HS-5 (cell line): Measurements from ENCODE around the gene KRT78.

ENCODE experiments used
- DNase-seq: peaks from one replicate; pipeline ENCODE4 v3.0.0-alpha.2; 2012; ENCODE audit warnings: low read depth

The KRT78 gene

DNA sequence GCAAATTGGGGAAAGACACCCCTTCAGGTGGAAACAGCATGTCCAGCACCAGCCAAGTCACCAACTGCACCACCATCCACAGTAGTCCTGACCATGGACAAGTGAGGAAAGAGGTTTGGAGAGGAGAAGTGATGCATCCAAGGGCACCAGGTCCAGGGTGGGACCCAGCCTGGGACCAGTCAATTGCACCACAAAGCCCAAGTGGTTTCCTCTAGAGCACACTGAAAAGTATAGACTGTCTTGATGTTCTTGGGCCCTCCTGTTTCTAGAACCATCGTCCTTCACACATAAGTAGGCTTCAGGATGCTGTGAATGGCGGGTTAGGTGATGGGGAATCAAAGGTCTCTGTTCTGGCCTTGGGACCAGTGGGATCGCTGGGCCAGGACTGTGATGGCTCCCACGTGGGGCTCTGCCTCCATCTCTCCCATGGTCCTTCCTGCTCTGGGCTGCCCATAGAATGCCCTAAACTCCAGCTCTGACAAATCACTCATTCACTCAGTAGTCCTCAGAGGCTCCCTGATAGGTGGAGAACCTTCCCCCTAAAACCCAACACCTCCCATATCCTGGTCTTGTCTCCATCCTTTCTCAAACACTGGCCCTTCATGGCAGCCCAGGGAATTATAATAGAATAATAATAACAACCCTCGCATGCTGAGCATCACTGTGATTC is 23.9 kb downstream of the KRT78 start:
- no peak for DNase-seq

DNA sequence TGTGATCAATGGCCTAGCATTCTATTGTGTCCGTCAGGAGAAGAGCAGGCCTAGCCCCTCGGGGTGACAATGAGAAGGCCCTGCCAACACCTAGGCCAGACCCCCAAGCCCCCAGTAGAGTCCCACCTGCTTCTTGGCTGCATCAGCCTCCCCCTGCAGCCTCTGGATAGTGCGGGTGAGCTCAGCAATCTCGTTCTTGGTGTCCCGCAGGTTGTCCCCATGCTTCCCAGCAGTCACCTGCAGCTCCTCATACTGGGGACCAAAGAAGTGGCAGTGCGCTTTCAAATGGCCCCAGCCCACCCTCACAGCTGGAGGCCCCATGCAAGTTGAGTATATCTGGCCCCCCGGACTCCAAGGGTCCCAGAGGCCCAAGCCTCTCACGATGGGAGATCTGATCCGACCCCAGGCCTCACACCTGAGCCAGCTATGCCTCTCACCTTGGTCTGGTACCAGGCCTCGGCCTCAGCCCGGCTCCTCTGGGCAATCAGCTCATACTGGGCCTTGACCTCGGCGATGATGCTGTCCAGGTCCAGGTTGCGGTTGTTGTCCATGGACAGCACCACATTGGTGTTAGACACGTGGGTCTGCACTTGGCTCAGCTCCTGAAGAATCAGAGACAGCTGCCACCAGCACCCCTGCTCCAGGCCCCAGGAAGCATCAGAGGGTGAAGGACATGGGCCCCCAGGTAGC is 24.9 kb downstream of the KRT78 start:
- no peak for DNase-seq

DNA sequence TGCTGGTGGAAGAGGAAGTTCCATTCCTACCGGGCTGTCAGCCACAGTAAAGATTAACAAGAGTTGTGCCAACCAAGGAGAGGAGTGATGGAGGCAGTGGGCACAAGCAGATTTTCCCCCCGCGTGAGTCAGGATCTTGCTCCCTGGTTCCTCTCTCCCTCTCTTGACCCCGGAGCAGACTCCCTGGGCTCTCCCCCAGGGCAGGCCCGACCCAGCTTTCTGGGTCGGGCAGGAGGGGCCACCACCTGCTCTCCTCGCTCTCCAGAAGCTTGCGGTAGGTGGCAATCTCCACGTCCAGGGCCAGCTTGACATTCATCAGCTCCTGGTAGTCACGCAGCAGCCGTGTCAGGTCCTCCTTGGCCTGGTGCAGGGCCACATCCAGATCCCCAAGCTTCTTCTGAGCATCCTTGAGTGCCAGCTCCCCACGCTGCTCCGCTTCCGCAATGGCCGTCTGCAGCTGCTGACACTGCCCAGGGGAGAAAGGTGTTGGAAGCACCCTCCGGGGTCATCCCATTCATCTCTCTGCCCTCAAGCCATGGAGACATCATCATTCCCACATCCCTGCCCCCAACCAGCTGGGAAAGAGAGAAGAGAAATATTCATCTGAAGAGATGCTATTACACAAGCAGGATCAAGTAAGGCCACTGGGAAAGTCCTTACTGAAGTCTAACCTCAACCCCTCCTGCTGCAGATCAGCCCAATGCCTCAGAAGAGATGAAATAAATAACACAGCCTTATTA is 25.9 kb downstream of the KRT78 start:
- no peak for DNase-seq

DNA sequence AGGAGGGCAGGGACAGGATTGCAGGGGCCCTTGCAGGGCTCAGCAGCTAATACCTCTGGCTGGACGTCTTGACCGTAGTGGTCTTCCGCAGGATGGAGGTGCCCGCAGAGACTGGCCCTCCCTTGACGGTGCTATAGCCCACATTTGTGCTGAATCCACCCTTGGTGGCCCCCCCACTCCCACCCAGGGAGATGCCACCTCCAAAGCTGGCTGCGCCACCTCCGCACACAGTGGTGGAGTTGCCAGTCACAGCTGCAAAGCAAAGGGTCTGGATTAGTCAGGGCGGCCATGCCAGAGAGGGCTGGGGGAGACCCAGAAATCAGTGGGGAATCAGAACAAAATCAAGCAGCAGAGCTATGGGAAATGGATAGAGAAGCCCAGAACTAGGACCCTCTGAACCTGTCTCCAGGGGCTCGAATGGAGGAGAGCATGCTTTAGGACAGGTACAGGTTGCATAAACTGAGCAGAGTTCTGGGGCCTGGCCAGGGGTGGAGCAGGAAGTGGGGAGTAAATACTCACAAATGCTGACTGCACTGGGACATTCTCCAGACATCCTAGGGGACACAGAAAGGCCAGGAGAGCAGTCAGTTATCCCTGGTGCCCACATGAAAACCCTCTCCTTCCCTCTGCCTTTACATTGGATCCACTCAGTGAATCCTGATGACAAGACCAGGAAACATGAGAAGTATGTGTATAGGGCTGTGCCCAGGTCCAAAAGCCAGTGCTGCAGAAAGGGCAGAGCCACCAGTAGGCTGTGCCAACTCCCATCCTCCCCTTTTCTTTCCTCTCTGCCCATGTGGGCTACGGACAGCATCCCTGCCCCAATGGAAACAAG is 26.8 kb downstream of the KRT78 start:
- no peak for DNase-seq

DNA sequence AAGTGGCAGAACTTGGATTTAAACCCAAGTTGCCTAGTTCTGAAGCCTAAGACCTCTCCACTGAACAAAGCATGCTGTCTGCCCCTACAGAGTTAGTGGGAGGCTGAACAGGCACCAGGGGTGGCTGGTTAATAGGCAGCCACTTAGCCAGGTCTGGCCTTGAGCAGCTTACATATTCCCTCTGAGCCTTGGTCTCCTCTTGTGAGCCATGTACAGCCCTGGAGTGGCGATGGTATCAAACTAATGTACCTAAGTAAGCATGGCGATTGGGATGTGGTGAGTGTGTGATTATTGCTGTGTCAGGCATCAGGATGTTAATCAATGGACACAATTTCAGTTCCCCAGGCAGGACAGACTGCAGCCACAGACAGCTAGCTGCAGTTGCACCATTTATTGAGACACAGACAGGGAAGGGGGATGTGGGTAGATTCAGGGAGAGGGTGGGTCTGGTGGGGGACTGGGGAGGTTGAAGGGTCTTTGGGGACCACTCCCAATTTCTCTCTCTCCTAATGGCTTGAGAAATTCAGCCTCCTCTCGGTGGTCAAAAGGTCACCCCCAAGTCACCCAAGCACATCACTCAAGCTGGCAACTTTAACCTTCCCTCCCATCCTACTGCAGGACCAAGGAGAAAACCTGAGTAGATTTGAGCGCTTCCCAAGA is 27.6 kb downstream of the KRT78 start:
- DNase-seq = no peak

DNA sequence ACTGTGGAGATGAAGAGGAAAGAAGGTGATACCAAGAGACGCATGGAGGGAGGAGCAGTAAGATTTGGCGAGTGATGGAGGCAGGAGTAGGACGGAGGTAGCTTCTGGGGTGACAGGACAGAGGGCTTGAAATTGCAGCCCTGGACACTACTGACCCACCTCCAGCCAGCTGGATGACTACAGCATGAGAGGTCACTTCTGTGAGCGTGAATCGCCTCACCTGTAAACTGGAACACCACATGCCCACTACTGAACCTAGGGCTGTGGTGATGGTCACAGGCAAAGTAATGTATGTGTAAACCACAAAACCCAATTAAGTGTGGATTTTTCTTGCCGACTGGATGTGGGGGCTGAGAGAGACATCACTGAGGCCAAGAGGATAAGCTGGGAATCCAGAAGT is 28.3 kb downstream of the KRT78 start:
- DNase-seq = no peak

DNA sequence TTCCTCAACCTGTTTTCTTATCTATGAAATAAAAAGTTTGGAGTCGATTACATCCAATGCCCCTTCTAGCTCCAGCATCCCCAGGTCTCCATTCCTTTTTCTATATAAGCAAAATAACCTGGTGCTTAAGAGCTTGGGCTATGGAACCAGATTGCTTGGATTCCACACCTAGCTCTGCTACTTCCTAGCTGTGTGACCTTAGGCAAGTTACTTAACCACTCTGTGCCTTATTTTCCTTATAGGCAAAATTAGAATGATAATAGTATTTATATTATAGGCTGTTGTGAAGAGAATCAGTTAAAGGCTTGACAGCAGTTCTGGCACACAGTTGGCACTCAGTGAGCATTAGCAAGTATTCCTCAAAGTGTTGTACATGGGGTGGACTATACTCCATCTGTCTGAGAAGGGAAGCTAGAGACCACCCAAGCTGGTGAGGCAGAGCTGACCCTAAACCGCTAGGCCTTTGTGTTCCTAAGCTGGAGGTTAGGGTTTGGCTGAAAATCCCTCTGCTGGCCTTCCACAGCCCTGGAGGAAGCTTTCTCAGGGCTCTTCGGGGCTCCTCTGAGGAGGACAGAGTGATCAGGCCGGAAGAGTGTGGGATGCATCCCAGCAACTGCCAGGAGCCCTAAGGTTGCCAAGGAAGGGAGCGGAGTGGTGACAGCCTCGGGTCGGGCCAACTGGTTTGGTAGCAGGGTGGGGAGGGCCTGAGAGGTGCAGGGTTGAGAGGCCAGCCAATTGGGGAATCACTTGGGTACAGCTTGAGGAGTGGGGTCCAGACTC is 28.9 kb downstream of the KRT78 start:
- DNase-seq = no peak

DNA sequence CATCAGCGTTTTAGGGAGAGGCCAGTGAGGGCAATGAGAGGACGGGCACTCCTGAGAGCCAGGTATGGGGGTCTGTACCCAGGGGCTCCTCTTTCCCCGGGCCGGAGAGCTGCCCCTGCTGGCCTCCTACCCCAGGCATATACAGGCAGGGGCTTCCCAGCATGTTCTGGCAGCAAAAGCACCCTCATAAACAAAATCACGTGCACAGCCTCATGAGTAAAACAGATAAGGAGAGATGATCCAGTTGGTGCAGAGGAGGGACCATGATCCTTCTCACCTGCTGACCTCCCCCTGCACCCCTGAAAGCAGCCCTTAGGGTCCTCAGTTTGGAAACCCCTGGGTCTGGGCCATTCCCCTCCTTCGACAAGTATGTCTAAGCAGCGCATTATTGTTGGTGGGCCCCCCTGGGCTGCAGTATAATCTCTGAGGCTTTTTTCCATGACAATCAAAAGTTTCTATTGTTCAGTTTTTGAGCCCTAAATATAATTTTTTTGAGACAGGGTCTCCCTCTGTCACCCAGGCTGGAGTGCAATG is 29.8 kb downstream of the KRT78 start:
- no peak for DNase-seq

DNA sequence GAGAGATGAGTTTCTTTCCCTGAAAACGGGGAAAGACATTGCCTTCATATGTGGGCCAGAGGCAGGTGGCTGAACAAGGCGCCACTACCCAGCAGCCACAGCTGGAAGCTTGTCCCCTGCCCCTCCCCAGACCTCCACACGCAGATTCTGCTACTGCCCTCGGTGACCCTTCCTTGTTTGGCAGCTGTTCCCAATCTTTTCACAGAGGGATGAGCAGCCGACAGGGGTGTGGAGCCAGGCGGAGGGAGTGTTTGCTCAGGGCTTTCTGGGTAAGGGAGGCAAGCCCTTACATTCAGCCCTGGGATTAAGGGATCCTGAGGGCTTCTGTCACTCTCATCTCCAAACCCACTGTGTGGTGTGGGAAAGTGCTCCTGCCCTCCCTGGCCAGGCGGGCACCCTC is 30.4 kb downstream of the KRT78 start:
- no peak for DNase-seq

DNA sequence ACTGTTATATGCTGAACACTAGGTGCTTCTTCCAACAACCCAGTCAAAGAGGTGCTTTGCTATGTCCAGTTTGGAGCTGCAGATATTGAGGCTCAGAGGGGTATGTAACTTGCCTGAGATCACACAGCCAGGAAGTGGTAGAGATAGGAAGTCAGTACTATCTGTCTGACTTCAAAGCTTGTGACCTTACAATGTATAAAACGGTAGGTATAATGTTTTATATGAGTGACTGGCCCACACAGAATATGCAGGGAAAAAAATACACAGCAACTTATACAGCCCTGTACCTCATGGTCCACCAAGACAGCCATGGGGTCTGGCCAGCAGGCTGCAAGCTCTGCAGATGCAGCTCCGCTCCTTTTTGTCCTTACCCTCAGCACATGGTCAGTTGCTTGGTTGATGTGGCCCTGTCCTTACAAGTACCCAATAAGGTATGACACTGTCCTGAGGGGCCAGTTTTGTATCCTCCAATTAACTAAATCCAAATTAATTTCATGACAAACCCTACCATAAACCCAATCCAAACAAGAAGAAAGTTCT is 31.0 kb downstream of the KRT78 start:
- DNase-seq = no peak

DNA sequence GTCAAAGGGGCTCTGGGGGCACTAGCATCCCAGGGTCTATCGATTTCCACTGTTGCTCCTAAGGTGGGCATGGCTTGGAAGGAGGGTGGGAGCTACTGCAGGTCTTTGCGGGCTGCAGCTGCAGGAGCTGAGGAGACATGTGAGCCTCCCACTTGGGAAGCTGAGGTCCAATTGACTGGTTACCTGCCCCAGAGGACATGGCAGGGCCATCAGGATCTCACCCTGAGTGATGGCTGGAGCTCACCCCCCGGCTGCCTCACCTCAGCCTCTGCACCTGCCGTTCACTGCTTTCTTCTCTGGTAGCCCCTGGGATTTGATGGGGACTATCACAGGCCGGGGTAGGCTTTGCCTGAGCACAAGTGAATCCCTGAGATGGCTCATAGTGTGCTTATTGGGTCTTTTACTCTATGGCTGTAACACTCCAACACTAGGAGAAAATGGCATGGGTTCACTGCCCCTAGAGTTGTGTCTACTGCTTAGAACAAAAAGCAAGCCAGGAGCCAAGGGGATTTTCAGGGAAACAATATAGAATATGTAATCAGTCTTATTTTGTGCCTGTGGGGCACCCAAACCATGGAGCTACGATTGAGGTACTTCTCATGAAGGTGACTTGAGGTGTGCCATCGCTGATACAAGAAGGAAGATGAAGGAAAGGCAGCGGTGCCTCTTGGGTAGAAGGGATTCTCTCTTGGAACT is 31.6 kb downstream of the KRT78 start:
- DNase-seq = no peak

DNA sequence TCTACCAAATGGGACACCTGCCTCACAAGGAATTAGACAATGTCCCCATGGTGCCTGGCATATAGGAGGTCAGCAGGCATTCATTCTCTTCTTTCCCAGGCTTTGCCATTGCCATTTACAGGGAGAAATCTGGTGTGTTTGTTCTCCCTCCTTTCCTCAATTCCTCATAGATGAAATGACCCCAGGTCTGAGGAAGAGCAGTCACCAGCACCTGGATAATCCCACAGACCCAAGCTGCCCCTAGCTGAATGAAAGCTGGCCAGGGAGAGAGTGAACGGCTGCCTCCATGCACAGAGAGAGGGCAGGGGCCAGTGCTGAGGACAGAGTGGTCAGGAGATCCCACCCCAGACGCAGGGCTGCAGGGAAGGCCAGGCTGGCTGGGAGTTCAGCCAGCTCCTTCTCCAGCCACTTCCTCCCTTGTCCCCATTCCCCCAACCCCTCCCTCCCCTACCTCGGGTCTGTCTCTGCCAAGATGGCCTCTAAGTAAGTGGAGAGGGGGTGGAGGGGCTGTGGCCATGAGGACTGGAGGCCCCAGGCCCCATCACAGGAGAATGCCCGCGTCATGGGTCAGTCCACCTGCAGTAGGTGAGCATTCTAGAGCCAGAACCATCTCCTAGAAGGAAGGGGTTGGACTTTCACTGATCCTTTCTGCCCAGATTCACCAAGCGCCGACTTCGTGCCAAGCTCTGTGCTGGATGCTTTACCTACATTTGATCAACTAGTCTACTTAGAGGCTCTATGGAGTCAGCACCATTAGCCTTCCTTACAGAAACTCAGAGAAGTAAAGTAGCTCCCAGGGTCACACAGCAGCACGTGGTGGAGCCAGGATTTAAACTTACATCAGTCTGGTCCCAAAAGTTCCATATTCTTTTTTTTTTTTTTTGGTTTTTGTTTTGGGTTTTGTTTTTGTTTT is 32.9 kb downstream of the KRT78 start:
- no peak for DNase-seq

DNA sequence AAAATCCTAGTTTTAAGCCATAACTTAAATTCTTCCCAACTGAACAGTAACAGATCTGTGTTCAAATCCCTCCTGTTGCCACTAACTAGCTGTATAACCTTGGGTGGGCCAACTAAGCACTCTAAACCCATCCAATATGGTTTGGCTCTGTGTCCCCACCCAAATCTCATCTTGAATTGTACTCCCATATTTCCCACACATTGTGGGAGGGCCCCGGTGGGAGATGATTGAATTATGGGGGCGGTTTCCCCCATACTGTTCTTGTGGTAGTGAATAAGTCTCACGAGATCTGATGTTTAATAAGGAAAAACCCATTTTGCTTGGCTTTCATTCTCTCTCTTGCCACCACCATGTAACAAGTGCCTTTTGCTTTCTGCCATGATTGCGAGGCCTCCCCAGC is 33.6 kb downstream of the KRT78 start:
- no peak for DNase-seq

DNA sequence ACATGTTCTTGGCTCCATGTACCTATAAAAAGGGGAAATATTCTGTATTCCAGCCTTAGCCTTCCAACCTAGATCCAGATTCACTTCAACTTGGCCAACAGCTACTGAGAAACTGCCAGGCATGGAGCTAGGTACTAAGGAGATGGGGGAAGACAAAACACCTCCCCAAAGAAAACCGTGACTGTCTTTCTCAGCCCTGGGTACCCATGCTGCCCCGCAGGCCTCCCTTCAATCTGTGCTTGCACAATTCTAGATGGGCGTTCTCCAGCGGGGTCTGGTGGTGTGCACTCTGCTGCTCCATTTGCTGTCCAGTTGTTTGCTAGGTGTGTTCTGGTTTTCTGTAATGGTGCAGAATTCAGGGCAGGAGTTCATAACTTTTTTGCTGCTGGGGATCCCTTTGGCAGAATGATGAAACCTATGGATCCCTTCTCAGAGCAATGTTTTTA is 34.1 kb downstream of the KRT78 start:
- no peak for DNase-seq

DNA sequence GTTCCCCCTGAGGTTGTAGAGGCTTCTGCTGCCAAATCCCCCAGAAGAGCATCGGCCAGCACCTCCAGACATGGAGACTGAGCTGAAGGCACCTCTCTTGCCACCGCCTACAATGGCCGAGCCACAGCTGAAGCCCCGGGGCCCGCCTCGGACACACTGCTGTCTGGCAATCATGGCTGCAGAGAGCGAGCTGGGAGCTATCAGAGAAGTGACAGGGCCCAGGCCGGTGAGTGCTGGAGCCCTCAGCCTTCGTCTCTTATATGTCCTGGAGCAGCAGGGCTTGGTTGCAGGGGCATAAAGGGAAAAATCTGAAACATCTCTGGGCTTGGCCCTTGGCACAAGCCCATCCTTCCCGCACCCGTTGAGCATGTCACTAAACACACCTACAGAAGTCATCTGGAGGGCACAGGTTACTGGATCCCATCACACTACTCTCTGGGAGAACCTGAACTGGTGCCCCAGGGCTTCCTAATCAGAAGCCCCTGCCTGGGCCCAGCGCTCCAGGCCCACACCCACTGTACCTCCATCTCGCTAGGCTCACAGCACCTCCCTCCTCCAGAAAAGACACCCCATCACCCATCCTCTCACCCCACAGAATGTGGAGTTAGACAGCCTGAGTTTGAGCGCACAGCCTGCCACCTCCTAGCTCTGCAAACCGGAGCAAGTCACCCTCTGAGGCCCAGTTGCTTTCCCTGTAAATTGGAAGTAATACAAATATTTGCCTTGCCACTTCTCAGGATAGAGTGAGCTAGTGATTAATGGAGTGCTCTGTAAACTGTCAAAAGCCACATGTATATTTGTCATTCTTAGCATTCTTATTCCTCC is 34.7 kb downstream of the KRT78 start, which contains the start of gene KRT4:
KRT4 (minus strand) TSS at position 232 of the 825 bp plus-strand sequence; CDS start at position 174, 58 bp downstream.
- no peak for DNase-seq

DNA sequence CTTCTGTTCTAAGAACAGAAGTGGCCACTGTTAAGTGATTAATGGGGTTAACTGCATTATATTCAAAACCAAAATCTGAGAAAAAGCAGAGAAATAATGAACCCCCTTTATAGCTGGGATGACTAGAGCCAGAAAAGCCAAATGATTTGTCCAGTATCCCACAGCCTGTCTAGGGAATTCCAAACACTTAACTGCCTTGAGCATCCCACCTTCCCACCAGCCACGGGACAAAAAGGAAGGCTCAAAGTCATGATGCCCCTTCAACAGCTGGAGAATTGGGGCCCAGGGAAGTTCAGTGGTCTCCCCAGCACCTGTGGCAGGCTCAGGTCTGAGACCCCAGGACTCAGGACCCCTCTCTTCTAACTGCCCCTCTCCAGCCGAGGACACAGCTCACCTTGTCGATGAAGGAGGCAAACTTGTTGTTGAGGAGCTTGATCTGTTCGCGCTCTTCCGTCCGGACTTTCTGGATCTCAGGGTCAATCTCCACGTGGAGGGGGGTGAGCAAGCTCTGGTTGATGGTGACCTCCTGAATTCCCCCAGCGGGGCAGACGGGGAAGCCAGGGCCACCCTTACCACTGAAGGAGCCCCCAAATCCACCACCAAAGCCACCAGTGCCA is 35.5 kb downstream of the KRT78 start:
- no peak for DNase-seq

DNA sequence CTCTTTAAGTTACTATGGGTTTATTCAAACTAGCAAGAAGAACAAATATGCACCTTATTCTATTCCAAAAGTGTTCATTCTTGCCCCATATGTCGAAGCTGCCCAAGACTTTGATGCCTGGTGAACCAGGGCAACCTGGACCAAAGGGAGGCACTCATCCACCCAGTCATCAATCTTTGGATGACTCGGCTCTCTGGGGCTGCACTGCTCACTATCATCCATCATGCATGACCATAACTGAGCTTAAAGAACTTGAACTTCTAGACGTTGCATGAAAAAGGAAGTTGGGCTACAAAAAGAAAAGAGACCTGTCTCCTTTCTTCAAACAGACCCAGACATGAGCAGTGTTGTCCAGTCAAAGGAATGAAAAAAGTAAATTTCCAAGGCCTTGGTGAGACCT is 36.0 kb downstream of the KRT78 start:
- no peak for DNase-seq
